ENCODE data around the gene CXCL1. TPM values are rescaled to one million over a fixed set of nuclear protein-coding genes. Genes with fewer than 3 reads are reported as not detected.
A peak's percentile ranks its signal among the peaks of the same experiment; 100 is the strongest.

Gene CXCL1
- total and polyA plus RNA-seq, 7 donors = 1.5 to 222 (median 6.8) TPM

DNA sequence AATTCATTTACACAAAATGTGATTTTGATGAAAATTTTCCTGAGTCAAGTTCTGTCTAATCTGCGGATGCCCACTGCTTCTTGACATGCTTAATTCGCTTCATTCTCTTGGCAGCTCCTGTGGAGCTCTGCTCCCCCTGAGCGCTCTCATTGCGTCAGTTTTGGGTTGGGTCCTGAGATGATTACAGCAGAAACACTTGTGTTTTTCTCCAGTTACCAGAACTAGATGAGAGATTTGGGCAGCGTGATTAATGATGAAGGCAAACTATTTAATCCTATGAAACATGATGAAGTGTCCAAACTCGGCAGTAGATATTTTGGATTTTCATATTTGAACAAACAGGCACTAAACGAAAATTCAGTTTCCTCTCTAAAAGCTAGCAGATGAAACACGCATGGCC is 4.2 kb upstream of the CXCL1 start:
- intact Hi-C loops (cut with DNase I) = loop anchor here (10.0 kb wide), 2 partner anchors 130 to 170 kb away; partner anchors contain the start of gene CXCL3
- WGBS, 2 donors = 88 to 89% methylated on average over 8 of the region's 8 CpGs
- no peak overlapping the region for H3K27ac ChIP-seq

DNA sequence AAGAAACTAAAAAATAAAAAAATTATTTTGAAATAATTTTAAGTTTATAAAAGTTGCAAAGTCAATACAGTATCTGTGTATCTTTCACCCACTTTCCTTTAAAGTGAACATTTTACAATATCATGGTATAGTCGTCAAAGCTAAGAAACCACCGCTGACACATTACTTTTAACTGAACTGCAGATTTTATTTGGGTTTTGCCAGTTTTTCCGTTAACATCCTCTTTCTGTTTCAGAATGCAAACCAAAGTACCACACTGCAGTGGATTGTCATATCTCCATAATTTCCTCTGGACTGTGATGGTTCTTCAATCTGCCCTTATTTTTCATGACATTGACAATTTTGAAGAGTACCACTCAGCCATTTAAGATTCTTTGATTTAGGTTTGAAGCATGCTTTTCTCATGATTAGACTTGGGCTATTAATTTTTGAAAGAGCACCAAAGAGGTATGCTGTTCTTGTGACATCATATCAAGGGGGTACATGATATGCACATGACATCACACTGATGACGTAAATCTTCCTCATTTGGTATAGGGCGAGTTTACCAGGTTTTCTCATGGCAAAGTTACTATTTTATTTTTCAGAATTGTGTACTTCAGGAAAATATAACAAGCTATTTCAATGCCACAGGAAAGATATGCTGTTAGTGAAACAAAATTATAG is 3.6 kb upstream of the CXCL1 start:
- H3K4me3 ChIP-seq = no peak overlapping the region
- intact Hi-C loops (cut with DNase I) = loop anchor here (10.0 kb wide), 2 partner anchors 131 to 169 kb away; partner anchors contain the start of gene CXCL3
- no peak for DNase-seq
- peaks cover 0 to 18% (median 9%) of the 10 kb centered on the region in 4 donors for H3K4me1 ChIP-seq
- peaks cover 0 to 17% (median 0%) of the 10 kb centered on the region in 3 donors for H3K27me3 ChIP-seq
- no peak overlapping the region for H3K27ac ChIP-seq
- WGBS, 2 donors = 68 to 72% methylated on average over 5 of the region's 5 CpGs
- H3K36me3 ChIP-seq = no peaks in the 10 kb centered on the region
- no peaks in the 10 kb centered on the region for H3K9me3 ChIP-seq
- TF ChIP-seq, protein P1, sequence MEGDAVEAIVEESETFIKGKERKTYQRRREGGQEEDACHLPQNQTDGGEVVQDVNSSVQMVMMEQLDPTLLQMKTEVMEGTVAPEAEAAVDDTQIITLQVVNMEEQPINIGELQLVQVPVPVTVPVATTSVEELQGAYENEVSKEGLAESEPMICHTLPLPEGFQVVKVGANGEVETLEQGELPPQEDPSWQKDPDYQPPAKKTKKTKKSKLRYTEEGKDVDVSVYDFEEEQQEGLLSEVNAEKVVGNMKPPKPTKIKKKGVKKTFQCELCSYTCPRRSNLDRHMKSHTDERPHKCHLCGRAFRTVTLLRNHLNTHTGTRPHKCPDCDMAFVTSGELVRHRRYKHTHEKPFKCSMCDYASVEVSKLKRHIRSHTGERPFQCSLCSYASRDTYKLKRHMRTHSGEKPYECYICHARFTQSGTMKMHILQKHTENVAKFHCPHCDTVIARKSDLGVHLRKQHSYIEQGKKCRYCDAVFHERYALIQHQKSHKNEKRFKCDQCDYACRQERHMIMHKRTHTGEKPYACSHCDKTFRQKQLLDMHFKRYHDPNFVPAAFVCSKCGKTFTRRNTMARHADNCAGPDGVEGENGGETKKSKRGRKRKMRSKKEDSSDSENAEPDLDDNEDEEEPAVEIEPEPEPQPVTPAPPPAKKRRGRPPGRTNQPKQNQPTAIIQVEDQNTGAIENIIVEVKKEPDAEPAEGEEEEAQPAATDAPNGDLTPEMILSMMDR (IDR thresholded peaks at IDR 0.05) = no peak
- TF ChIP-seq POLR2AphosphoS5 (IDR thresholded peaks at IDR 0.05) = no peak
- TF ChIP-seq EP300 (IDR thresholded peaks at IDR 0.05) = no peak
- no peak for TF ChIP-seq POLR2A (IDR thresholded peaks at IDR 0.05)

More for the DNA sequence above, 4.2 kb upstream of the CXCL1 start:
- H3K4me1 ChIP-seq = peaks cover 0 to 18% (median 9%) of the 10 kb centered on the region in 4 donors
- H3K4me3 ChIP-seq = no peak overlapping the region
- TF ChIP-seq POLR2AphosphoS5 (IDR thresholded peaks at IDR 0.05) = no peak
- TF ChIP-seq POLR2A (IDR thresholded peaks at IDR 0.05) = no peak
- no peak for TF ChIP-seq EP300 (IDR thresholded peaks at IDR 0.05)
- TF ChIP-seq, protein P1 (IDR thresholded peaks at IDR 0.05) = no peak
- no peaks in the 10 kb centered on the region for H3K36me3 ChIP-seq
- H3K9me3 ChIP-seq = no peaks in the 10 kb centered on the region
- H3K27me3 ChIP-seq = peaks cover 0 to 17% (median 0%) of the 10 kb centered on the region in 3 donors
- DNase-seq = no peak

DNA sequence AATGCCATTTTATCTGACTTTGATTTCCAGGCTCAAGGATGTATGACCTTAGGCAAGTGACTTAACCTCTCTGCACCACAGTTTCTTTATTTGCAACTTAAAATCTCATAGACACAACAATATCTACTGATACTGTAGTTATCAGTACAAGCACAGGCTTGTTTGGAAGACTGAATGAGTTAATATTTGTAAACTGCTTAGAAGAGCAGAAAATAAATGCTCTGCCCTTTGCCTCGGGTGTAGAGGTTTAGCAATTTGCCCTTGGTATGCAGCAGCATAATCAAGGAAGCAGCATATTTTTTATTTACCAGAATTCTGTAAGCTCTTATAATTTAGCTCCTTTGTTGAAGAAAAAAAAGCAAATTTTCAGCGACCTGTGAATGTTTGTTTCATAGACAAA is 2.9 kb upstream of the CXCL1 start:
- Histone ChIP-seq H3K36me3 (no peaks in the 10 kb centered on the region), H3K9me3 (no peaks in the 10 kb centered on the region), H3K4me1 (peaks cover 0 to 18% (median 9%) of the 10 kb centered on the region in 4 donors), H3K27me3 (peaks cover 0 to 17% (median 0%) of the 10 kb centered on the region in 3 donors), H3K4me3 (no peak overlapping the region), H3K27ac (no peak overlapping the region)
- TF ChIP-seq, protein P1 (IDR thresholded peaks at IDR 0.05) = no peak
- TF ChIP-seq POLR2AphosphoS5 (IDR thresholded peaks at IDR 0.05) (no peak), POLR2A (IDR thresholded peaks at IDR 0.05) (no peak), EP300 (IDR thresholded peaks at IDR 0.05) (no peak)
- intact Hi-C loops (cut with DNase I) = loop anchor here (10.0 kb wide), 2 partner anchors 131 to 169 kb away; partner anchors contain the start of gene CXCL3
- WGBS, 2 donors = 18 to 63% methylated on average over 2 of the region's 2 CpGs
- no peak for DNase-seq

DNA sequence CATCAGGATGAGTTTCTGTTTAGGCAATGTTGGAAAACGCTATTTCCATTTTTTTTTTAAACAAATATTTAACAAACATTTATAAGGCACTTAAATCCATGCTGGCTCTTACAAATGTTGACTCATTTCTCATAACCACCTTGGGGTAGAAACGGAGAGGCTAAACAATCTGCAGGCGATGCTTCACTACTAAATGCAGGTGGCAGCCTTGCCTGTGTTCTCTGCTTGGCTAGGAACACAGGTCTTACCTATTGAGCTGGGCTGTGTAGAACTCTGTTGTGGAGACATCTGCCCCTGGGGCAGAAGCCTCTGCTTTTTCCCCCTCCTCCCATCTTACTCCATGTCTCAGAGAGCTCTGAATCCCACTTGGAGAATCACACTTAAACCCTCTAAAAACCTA is 1.4 kb upstream of the CXCL1 start:
- Histone ChIP-seq H3K4me1 (peaks cover 0 to 18% (median 9%) of the 10 kb centered on the region in 4 donors), H3K36me3 (no peaks in the 10 kb centered on the region), H3K27ac (no peak overlapping the region), H3K4me3 (no peak overlapping the region), H3K27me3 (peaks cover 0 to 17% (median 0%) of the 10 kb centered on the region in 3 donors), H3K9me3 (no peaks in the 10 kb centered on the region)
- 13 to 60% methylated on average over 3 of the region's 3 CpGs for WGBS, 2 donors
- no peak for DNase-seq
- intact Hi-C loops (cut with DNase I) = loop anchor here (10.0 kb wide), 2 partner anchors 133 to 167 kb away; partner anchors contain the start of gene CXCL3
- TF ChIP-seq POLR2A (IDR thresholded peaks at IDR 0.05) = no peak
- TF ChIP-seq, protein P1 (IDR thresholded peaks at IDR 0.05) = peak in 1 of 4 experiments; percentile 11

Measured in sigmoid colon (tissue), 7 donors.